ENCODE data around the gene ITGB1. TPM values are rescaled to one million over a fixed set of nuclear protein-coding genes. Genes with fewer than 3 reads are reported as not detected.
"Not testable (repeated sequence)": the region's sequence is repeated elsewhere in the genome, so short reads cannot be mapped to it uniquely, and the experiment has no call there.

The ITGB1 gene
- total and polyA plus RNA-seq, 3 experiments from 2014 or later: 75.5 to 342 (median 82.1) TPM

DNA sequence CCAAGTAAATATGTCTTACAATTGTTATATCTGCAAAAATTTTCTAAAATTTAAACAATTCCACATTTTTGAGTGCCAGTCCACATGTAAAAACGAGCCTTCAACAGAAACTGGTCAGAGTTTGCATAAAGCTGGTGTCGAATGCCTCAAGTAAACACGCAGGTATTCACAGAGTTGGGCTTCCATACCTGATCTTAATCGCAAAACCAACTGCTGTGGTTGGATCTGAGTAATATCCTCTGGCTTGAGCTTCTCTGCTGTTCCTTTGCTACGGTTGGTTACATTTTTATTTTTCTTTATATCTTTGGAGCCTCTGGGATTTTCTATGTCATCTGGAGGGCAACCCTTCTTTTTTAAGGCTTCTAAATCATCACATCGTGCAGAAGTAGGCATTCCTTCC, 28.4 kb downstream of the ITGB1 start:
- H3K4me1 ChIP-seq (ENCODE audit: insufficient read depth, low read length): no peaks in the 10 kb centered on the region

DNA sequence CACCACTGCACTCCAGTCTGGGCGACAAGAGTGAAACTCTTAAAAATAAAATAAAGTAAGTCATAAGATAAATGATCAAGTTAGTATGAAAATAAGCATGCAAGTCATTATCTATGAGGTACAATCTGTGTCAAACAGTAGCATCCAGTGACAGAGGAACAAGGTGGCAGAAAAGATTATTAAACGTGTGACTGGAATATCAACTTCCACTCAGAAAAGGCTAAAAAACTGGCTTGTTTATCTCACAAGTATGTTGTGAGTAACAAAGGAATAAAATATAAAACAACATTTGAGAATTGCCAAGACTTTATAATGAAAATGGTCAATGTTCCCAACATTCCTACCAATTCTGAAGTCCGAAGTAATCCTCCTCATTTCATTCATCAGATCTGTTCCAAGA, 30.3 kb downstream of the ITGB1 start:
- H3K9me3 ChIP-seq (ENCODE audit: low read length): no peaks in the 10 kb centered on the region
- Mint-ChIP-seq H3K27me3 (no peaks in the 10 kb centered on the region), H3K36me3 (peaks cover 32 to 76% (median 52%) of the 10 kb centered on the region in 3 donors), H3K4me3 (no peak overlapping the region), H3K27ac (peak overlapping the region in 1 of 8 donors; percentile 62), H3K9me3 (no peaks in the 10 kb centered on the region), H3K4me1 (peaks cover 47 to 87% (median 76%) of the 10 kb centered on the region in 3 donors)
- POLR2A ChIA-PET: no interaction called here
- no peak overlapping the region for H3K27ac ChIP-seq (ENCODE audit: low read depth, low read length)
- CTCF ChIA-PET: no interaction called here
- no peaks in the 10 kb centered on the region for H3K27me3 ChIP-seq (ENCODE audit: insufficient read depth, low read length, poor library complexity, severe bottlenecking)
- H3K4me1 ChIP-seq (ENCODE audit: insufficient read depth, low read length): no peaks in the 10 kb centered on the region
- peaks cover 32% of the 10 kb centered on the region for H3K36me3 ChIP-seq (ENCODE audit: insufficient read depth, low read length)
- no peak for DNase-seq
- H3K4me3 ChIP-seq (ENCODE audit: low read length): no peak overlapping the region

More for the DNA sequence above, 28.4 kb downstream of the ITGB1 start:
- no peaks in the 10 kb centered on the region for H3K9me3 Mint-ChIP-seq
- no peak for DNase-seq
- H3K4me1 Mint-ChIP-seq: peaks cover 43 to 87% (median 71%) of the 10 kb centered on the region in 3 donors
- H3K27me3 Mint-ChIP-seq: no peaks in the 10 kb centered on the region
- no peak overlapping the region for H3K27ac ChIP-seq (ENCODE audit: low read depth, low read length)
- peaks cover 35% of the 10 kb centered on the region for H3K36me3 ChIP-seq (ENCODE audit: insufficient read depth, low read length)
- POLR2A ChIA-PET: interaction anchor here (0.7 kb wide), 1 partner anchor 258 kb away, joined by 3 read pairs; no protein-coding TSS in a partner anchor
- H3K27me3 ChIP-seq (ENCODE audit: insufficient read depth, low read length, poor library complexity, severe bottlenecking): no peaks in the 10 kb centered on the region
- no peaks in the 10 kb centered on the region for H3K9me3 ChIP-seq (ENCODE audit: low read length)
- peaks cover 32 to 75% (median 43%) of the 10 kb centered on the region in 3 donors for H3K36me3 Mint-ChIP-seq
- CTCF ChIA-PET: interaction anchor here (0.6 kb wide), 1 partner anchor 10 kb away, joined by 3 read pairs; no protein-coding TSS in a partner anchor
- H3K4me3 ChIP-seq (ENCODE audit: low read length): no peak overlapping the region
- peak overlapping the region in 4 of 8 donors; percentile 2 to 75 (median 64) for H3K27ac Mint-ChIP-seq
- H3K4me3 Mint-ChIP-seq: peak overlapping the region in 4 of 7 donors; percentile 21 to 59 (median 36)

DNA sequence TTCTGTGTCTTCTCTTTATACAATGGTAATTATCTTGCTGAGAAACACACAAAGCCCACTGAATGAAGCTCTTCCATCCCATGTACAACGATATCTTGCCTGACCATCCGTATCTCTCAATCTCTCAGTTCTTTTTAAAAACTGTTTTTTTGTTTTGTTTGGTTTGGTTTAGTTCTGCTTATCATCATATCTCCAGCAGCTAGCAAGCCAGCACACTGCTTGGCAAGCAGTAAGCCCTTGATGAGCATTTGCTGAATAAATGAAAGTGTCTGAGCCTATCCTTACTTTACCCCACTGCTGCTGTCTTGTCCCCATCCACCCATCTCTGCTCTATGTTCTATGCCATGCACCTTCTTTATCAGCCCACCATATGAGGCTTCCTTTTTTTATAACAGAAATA, 34.2 kb downstream of the ITGB1 start:
- no peak for DNase-seq
- H3K4me1 ChIP-seq (ENCODE audit: insufficient read depth, low read length): no peaks in the 10 kb centered on the region
- peak overlapping the region in 7 of 8 donors; percentile 7 to 93 (median 24) for H3K27ac Mint-ChIP-seq
- peaks cover 31 to 68% (median 51%) of the 10 kb centered on the region in 3 donors for H3K4me1 Mint-ChIP-seq
- CTCF ChIA-PET: no interaction called here
- H3K9me3 ChIP-seq (ENCODE audit: low read length): no peaks in the 10 kb centered on the region
- H3K4me3 ChIP-seq (ENCODE audit: low read length): no peak overlapping the region
- POLR2A ChIA-PET: no interaction called here
- no peak overlapping the region for H3K27ac ChIP-seq (ENCODE audit: low read depth, low read length)
- peaks cover 42 to 85% (median 50%) of the 10 kb centered on the region in 3 donors for H3K36me3 Mint-ChIP-seq
- no peaks in the 10 kb centered on the region for H3K9me3 Mint-ChIP-seq
- H3K27me3 Mint-ChIP-seq: no peaks in the 10 kb centered on the region
- H3K4me3 Mint-ChIP-seq: peak overlapping the region in 2 of 7 donors; percentile 5 to 64
- peaks cover 32% of the 10 kb centered on the region for H3K36me3 ChIP-seq (ENCODE audit: insufficient read depth, low read length)
- no peaks in the 10 kb centered on the region for H3K27me3 ChIP-seq (ENCODE audit: insufficient read depth, low read length, poor library complexity, severe bottlenecking)

DNA sequence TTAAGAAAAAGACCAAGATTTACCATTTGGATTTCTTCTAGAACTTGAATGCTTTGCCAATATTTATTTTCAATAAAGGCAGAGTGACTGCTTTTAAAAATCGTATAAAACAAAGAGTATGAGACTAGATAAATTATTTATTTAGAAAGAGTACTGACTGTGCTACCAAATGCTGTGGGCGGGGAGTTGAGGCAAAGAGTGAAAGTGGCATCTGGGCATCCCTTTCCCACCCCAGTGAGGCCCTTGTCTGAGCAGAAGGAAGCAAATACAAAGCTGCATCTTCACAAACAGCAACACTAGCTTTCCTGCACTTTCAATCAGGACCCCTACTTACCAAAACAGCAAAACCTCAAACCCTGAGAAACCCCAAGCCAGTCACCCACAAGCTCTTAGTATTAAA, 34.9 kb downstream of the ITGB1 start:
- no peak for DNase-seq
- peaks cover 29% of the 10 kb centered on the region for H3K36me3 ChIP-seq (ENCODE audit: insufficient read depth, low read length)
- Mint-ChIP-seq H3K27ac (peak overlapping the region in 2 of 8 donors; percentile 56 to 90), H3K36me3 (peaks cover 41 to 83% (median 48%) of the 10 kb centered on the region in 3 donors), H3K9me3 (peaks cover 0 to 2% (median 0%) of the 10 kb centered on the region in 5 donors), H3K4me3 (peak overlapping the region in 1 of 7 donors; percentile 9), H3K27me3 (no peaks in the 10 kb centered on the region), H3K4me1 (peaks cover 26 to 61% (median 46%) of the 10 kb centered on the region in 3 donors)
- ChIA-PET CTCF (no interaction called here), POLR2A (no interaction called here)
- H3K9me3 ChIP-seq (ENCODE audit: low read length): no peaks in the 10 kb centered on the region
- no peak overlapping the region for H3K27ac ChIP-seq (ENCODE audit: low read depth, low read length)
- no peaks in the 10 kb centered on the region for H3K27me3 ChIP-seq (ENCODE audit: insufficient read depth, low read length, poor library complexity, severe bottlenecking)
- no peaks in the 10 kb centered on the region for H3K4me1 ChIP-seq (ENCODE audit: insufficient read depth, low read length)
- H3K4me3 ChIP-seq (ENCODE audit: low read length): no peak overlapping the region

DNA sequence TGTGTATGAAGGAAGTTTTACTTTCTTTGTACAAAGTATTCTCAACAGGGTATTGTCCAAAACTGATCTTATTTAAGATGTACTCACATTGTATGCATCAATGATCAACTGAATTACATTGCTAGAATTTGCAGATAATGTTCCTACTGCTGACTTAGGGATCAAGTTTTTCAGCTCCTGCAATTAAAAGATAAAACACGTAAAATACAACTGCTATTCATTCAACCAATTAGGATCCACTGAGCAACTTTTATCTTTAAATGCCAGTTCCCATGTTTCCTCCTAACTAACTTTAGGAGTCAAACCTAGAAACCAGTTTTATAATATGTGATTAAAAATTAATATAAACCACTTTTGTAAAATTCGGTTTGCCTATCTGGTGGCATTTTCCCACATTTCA, 35.9 kb downstream of the ITGB1 start:
- H3K4me3 ChIP-seq (ENCODE audit: low read length): no peak overlapping the region
- peaks cover 20% of the 10 kb centered on the region for H3K36me3 ChIP-seq (ENCODE audit: insufficient read depth, low read length)

DNA sequence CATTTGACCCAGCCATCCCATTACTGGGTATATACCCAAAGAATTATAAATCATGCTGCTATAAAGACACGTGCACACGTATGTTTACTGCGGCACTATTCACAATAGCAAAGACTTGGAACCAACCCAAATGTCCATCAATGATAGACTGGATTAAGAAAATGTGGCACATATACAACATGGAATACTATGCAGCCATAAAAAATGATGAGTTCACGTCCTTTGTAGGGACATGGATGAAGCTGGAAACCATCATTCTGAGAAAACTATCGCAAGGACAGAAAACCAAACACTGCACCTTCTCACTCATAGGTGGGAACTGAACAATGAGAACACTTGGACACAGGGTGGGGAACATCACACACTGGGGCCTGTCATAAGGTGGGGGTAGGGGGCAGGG, 40.2 kb downstream of the ITGB1 start:
- DNase-seq; H3K9me3 Mint-ChIP-seq; H3K27me3 Mint-ChIP-seq; H3K9me3 ChIP-seq (ENCODE audit: low read length); H3K27ac ChIP-seq (ENCODE audit: low read depth, low read length); H3K4me3 ChIP-seq (ENCODE audit: low read length); H3K4me3 Mint-ChIP-seq; H3K36me3 ChIP-seq (ENCODE audit: insufficient read depth, low read length); H3K27ac Mint-ChIP-seq; POLR2A ChIA-PET; H3K27me3 ChIP-seq (ENCODE audit: insufficient read depth, low read length, poor library complexity, severe bottlenecking); H3K4me1 ChIP-seq (ENCODE audit: insufficient read depth, low read length); CTCF ChIA-PET: not testable (repeated sequence)
- H3K4me1 Mint-ChIP-seq: peaks cover 26 to 48% (median 31%) of the 10 kb centered on the region in 3 donors
- peaks cover 45 to 83% (median 55%) of the 10 kb centered on the region in 3 donors for H3K36me3 Mint-ChIP-seq

More for the DNA sequence above, 35.9 kb downstream of the ITGB1 start:
- POLR2A ChIA-PET: no interaction called here
- H3K4me3 Mint-ChIP-seq: no peak overlapping the region
- no peak for DNase-seq
- H3K27me3 Mint-ChIP-seq: no peaks in the 10 kb centered on the region
- peak overlapping the region in 1 of 8 donors; percentile 4 for H3K27ac Mint-ChIP-seq
- CTCF ChIA-PET: no interaction called here
- H3K9me3 ChIP-seq (ENCODE audit: low read length): no peaks in the 10 kb centered on the region
- H3K9me3 Mint-ChIP-seq: peaks cover 0 to 2% (median 0%) of the 10 kb centered on the region in 5 donors
- H3K4me1 ChIP-seq (ENCODE audit: insufficient read depth, low read length): no peaks in the 10 kb centered on the region
- H3K36me3 Mint-ChIP-seq: peaks cover 37 to 84% (median 50%) of the 10 kb centered on the region in 3 donors
- H3K27me3 ChIP-seq (ENCODE audit: insufficient read depth, low read length, poor library complexity, severe bottlenecking): no peaks in the 10 kb centered on the region
- H3K27ac ChIP-seq (ENCODE audit: low read depth, low read length): no peak overlapping the region
- H3K4me1 Mint-ChIP-seq: peaks cover 24 to 56% (median 41%) of the 10 kb centered on the region in 3 donors

DNA sequence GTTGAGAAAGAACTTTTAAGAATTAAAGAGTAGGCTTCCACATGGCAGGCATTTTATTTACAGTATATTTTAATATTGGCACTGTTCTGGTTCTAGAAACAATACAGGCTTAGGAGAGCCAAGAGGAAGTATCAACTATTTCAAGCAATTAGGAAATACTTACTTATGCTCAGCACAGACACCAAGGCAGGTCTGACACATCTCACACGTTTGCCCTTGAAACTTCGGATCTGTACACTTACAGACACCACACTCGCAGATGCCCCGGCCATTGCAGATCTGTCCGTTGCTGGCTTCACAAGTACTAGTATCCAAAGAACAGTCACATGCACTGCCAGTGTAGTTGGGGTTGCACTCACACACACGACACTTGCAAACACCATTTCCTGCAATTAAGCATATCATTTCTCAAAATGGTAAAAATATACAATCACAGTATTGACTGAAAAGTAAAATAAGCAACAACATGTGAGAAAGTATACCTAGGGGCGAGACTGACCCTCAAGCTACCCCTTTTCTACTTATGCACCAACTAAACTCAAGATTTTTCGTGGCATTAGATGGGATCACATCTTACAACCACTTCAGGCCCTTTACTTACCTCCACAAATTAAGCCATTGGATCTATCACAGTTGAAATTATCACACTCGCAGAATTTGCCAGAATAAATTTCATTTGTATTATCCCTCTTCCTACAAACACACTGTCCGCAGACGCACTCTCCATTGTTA, 46.6 kb downstream of the ITGB1 start:
- Mint-ChIP-seq H3K4me1 (peaks cover 29 to 34% (median 31%) of the 10 kb centered on the region in 3 donors), H3K9me3 (no peaks in the 10 kb centered on the region), H3K27ac (peak overlapping the region in 1 of 8 donors; percentile 14), H3K27me3 (peaks cover 0 to 2% of the 10 kb centered on the region in 2 donors), H3K36me3 (peaks cover 44 to 82% (median 53%) of the 10 kb centered on the region in 3 donors), H3K4me3 (no peak overlapping the region)
- ChIA-PET POLR2A (no interaction called here), CTCF (no interaction called here)
- DNase-seq: no peak
- H3K4me3 ChIP-seq (ENCODE audit: low read length): no peak overlapping the region
- H3K9me3 ChIP-seq (ENCODE audit: low read length): no peaks in the 10 kb centered on the region
- no peaks in the 10 kb centered on the region for H3K4me1 ChIP-seq (ENCODE audit: insufficient read depth, low read length)
- no peaks in the 10 kb centered on the region for H3K27me3 ChIP-seq (ENCODE audit: insufficient read depth, low read length, poor library complexity, severe bottlenecking)
- peaks cover 11% of the 10 kb centered on the region for H3K36me3 ChIP-seq (ENCODE audit: insufficient read depth, low read length)
- no peak overlapping the region for H3K27ac ChIP-seq (ENCODE audit: low read depth, low read length)

DNA sequence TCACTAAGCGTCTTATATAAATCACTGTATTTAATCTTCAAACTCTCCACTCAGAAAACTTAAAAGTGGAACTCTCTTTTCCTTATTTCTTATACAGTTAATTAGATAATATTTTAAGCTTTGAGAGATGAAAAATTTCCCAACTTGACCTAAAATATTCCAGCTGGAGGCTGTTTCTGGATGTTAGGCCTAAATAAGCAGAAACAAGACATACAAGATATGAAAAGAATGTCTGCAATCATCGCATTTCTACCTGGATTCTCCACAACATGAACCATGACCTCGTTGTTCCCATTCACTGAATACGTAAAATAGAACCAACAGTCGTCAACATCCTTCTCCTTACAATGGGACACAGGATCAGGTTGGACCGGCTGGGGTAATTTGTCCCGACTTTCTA, 48.1 kb downstream of the ITGB1 start:
- DNase-seq; H3K9me3 ChIP-seq (ENCODE audit: low read length); H3K27ac Mint-ChIP-seq; H3K4me1 ChIP-seq (ENCODE audit: insufficient read depth, low read length); H3K9me3 Mint-ChIP-seq; H3K4me3 ChIP-seq (ENCODE audit: low read length); H3K4me3 Mint-ChIP-seq; H3K27me3 Mint-ChIP-seq; H3K27ac ChIP-seq (ENCODE audit: low read depth, low read length); CTCF ChIA-PET; POLR2A ChIA-PET; H3K27me3 ChIP-seq (ENCODE audit: insufficient read depth, low read length, poor library complexity, severe bottlenecking): not testable (repeated sequence)
- peaks cover 32 to 81% (median 49%) of the 10 kb centered on the region in 3 donors for H3K36me3 Mint-ChIP-seq
- H3K4me1 Mint-ChIP-seq: peaks cover 25 to 26% (median 26%) of the 10 kb centered on the region in 3 donors
- H3K36me3 ChIP-seq (ENCODE audit: insufficient read depth, low read length): peaks cover 11% of the 10 kb centered on the region
